SU-DHL-6 (cell line): ENCODE measurements around the gene VPS29.

Source experiments
- H2AFZ ChIP-seq: fragments of 200-600 bp; sonication (generic); 2 replicates; pipeline ENCODE4 v1.6.1; 2014; ENCODE audit warnings: low read depth, mild to moderate bottlenecking, moderate library complexity, mixed read lengths, antibody characterized with exemption, low read length; ENCODE audit not compliant: severe bottlenecking
- H3F3A ChIP-seq: fragments of 200-600 bp; shearing (Covaris generic); 2 replicates; pipeline ENCODE4 v1.6.0; 2016; ENCODE audit warnings: antibody characterized with exemption, mild to moderate bottlenecking; ENCODE audit not compliant: insufficient read depth
- H3K27ac ChIP-seq: fragments of 200-600 bp; sonication (generic); 2 replicates; pipeline ENCODE4 v1.5.1; 2016; ENCODE audit warnings: low read depth, mild to moderate bottlenecking, low read length, moderate library complexity, mixed read lengths
- H3K27me3 ChIP-seq: fragments of 200-600 bp; sonication (generic), shearing (Covaris generic); 2 replicates; pipeline ENCODE4 v1.6.0; 2014; ENCODE audit warnings: mild to moderate bottlenecking, low read length
- H3K36me3 ChIP-seq: fragments of 200-600 bp; sonication (generic); 2 replicates; pipeline ENCODE4 v1.6.1; 2014; ENCODE audit warnings: mild to moderate bottlenecking, low read length, mixed read lengths
- H3K4me2 ChIP-seq: fragments of 300-600, 200-600 bp; shearing (Covaris generic), sonication (generic); 2 replicates; pipeline ENCODE4 v1.6.0; 2014; ENCODE audit warnings: low read length, low read depth, mild to moderate bottlenecking; ENCODE audit not compliant: poor library complexity, severe bottlenecking
- H3K4me3 ChIP-seq: fragments of 200-600 bp; sonication (generic); 2 replicates; pipeline ENCODE4 v1.5.1; 2014; ENCODE audit warnings: antibody characterized with exemption, low read length, mild to moderate bottlenecking, mixed read lengths; ENCODE audit not compliant: insufficient read depth, poor library complexity, severe bottlenecking
- H3K79me2 ChIP-seq: fragments of 200-600 bp; sonication (generic); 2 replicates; pipeline ENCODE4 v1.6.1; 2014; ENCODE audit warnings: mild to moderate bottlenecking, low read length, moderate library complexity; ENCODE audit not compliant: insufficient read depth
- H3K9ac ChIP-seq: fragments of 200-600 bp; sonication (generic); 2 replicates; pipeline ENCODE4 v1.7.0; 2014; ENCODE audit warnings: mild to moderate bottlenecking, low read length
- H3K9me2 ChIP-seq: fragments of 200-600 bp; sonication (generic); replicated peaks from 2 replicates; pipeline ENCODE4 v1.6.1; 2014; ENCODE audit warnings: low read length; ENCODE audit not compliant: insufficient read depth
- H3K9me3 ChIP-seq: fragments of 200-600 bp; sonication (generic); 2 replicates; pipeline ENCODE4 v1.6.1; 2014; ENCODE audit warnings: low read length, mixed read lengths; ENCODE audit not compliant: insufficient read depth
- H4K20me1 ChIP-seq: fragments of 200-600 bp; sonication (generic); 2 replicates; pipeline ENCODE4 v1.6.1; 2014; ENCODE audit warnings: low read depth, mild to moderate bottlenecking, antibody characterized with exemption, low read length, moderate library complexity, mixed read lengths
- EZH2phosphoT487 ChIP-seq: fragments of 200-600 bp; sonication (generic), shearing (Covaris generic); conservative IDR thresholded peaks from 2 replicates; pipeline ENCODE4 v1.6.1; 2018; ENCODE audit warnings: mild to moderate bottlenecking, antibody characterized with exemption, low read length, moderate library complexity, mixed read lengths
- TF ChIP-seq, protein P1 (sequence below): fragments of 200-600 bp; sonication (generic); IDR thresholded peaks from one replicate; pipeline ENCODE4 v1.5.1; 2017; ENCODE audit warnings: antibody characterized with exemption, mild to moderate bottlenecking, low read length, moderate library complexity; ENCODE audit not compliant: insufficient read depth, poor library complexity, severe bottlenecking

Gene VPS29

DNA sequence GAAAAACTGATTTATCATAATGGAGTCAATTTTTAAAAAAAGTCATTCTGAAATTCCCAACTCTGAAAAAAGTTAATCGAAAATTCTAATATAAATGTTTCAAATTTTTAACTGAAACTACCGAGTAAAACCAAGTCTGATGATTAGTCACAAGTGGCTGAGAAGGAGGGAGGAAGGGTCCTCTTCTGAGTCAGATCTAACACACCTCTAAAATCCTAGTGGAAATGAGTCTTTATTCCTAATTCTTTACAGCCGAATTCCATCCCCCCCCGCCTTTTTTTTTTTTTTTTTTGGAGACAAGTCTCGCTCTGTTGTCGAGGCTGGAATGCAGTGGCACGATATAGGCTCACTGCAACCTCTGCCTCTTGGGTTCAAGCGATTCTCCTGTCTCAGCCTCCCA, 38.1 kb upstream of the VPS29 start:
- H3K9ac ChIP-seq = no peak overlapping the region
- no peaks in the 10 kb centered on the region for H4K20me1 ChIP-seq
- H2AFZ ChIP-seq = no peak overlapping the region
- H3K27me3 ChIP-seq = no peaks in the 10 kb centered on the region
- no peak overlapping the region for H3K4me2 ChIP-seq
- H3K79me2 ChIP-seq = no peaks in the 10 kb centered on the region
- H3K9me2 ChIP-seq = no peaks in the 10 kb centered on the region
- H3K36me3 ChIP-seq = peaks cover 19% of the 10 kb centered on the region; the same call in 1 of the 2 replicates
- no peak overlapping the region for H3K27ac ChIP-seq
- no peak for TF ChIP-seq EZH2phosphoT487
- TF ChIP-seq, protein P1, sequence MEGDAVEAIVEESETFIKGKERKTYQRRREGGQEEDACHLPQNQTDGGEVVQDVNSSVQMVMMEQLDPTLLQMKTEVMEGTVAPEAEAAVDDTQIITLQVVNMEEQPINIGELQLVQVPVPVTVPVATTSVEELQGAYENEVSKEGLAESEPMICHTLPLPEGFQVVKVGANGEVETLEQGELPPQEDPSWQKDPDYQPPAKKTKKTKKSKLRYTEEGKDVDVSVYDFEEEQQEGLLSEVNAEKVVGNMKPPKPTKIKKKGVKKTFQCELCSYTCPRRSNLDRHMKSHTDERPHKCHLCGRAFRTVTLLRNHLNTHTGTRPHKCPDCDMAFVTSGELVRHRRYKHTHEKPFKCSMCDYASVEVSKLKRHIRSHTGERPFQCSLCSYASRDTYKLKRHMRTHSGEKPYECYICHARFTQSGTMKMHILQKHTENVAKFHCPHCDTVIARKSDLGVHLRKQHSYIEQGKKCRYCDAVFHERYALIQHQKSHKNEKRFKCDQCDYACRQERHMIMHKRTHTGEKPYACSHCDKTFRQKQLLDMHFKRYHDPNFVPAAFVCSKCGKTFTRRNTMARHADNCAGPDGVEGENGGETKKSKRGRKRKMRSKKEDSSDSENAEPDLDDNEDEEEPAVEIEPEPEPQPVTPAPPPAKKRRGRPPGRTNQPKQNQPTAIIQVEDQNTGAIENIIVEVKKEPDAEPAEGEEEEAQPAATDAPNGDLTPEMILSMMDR = no peak
- H3K9me3 ChIP-seq = no peaks in the 10 kb centered on the region
- no peaks in the 10 kb centered on the region for H3F3A ChIP-seq
- no peak overlapping the region for H3K4me3 ChIP-seq

DNA sequence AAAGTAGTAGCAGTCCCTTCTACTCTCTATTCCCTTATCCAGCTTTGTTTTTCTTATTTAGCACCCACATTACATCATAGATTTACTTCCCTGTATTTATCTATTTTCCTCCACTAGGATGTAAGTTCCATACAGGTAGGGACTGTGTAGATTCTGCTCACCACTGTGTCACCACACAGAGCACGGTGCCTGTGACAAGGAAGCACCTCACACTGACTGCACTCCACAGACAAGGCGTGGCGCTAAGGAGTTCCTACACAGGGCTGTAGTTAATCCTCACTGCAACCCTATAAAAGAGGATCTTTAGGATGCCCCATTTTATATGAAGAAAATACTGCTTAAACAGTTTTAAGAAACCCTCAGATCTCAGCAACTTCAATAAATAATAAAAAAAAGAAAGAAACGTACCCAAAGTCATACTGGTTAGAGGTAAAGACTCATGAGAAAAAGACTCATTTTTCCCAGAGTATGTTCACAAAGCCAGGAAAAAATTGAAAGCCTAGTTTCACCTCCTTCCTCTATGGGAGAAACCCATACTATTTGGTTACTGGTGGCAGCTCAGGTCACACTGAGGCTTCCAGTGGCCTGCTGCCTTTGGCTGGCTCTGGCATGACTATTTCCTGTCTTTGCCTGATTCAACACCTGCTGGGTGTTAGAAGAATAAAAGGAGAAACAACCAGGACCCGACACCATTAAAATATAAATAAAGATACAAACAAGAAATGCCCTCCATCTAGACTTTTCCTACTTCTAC, 37.1 kb upstream of the VPS29 start:
- H2AFZ ChIP-seq = no peak overlapping the region
- H3K4me3 ChIP-seq = no peak overlapping the region
- H3K9me3 ChIP-seq = no peaks in the 10 kb centered on the region
- no peak for TF ChIP-seq EZH2phosphoT487
- TF ChIP-seq, protein P1 = no peak
- H3K36me3 ChIP-seq = peaks cover 19% of the 10 kb centered on the region; the same call in 1 of the 2 replicates
- H3K27ac ChIP-seq = no peak overlapping the region
- H3F3A ChIP-seq = no peaks in the 10 kb centered on the region
- H3K79me2 ChIP-seq = no peaks in the 10 kb centered on the region
- no peaks in the 10 kb centered on the region for H3K9me2 ChIP-seq
- H3K27me3 ChIP-seq = no peaks in the 10 kb centered on the region
- H4K20me1 ChIP-seq = no peaks in the 10 kb centered on the region
- no peak overlapping the region for H3K9ac ChIP-seq
- no peak overlapping the region for H3K4me2 ChIP-seq

- no peaks in the 10 kb centered on the region for H4K20me1 ChIP-seq
These were observed 35.9 kb upstream of the VPS29 start for GRCh38 chr12:110537605-110538409.

More at GRCh38 chr12:110537605-110538409, 35.9 kb upstream of the VPS29 start:
- H3K4me3 ChIP-seq = no peak overlapping the region
- H3K9ac ChIP-seq = no peak overlapping the region
- no peaks in the 10 kb centered on the region for H3K79me2 ChIP-seq
- H3K4me2 ChIP-seq = no peak overlapping the region
- H3K36me3 ChIP-seq = peaks cover 19% of the 10 kb centered on the region; the same call in 1 of the 2 replicates
- TF ChIP-seq, protein P1 = no peak
- TF ChIP-seq EZH2phosphoT487 = no peak
- H3K9me2 ChIP-seq = no peaks in the 10 kb centered on the region
- H3K27me3 ChIP-seq = no peaks in the 10 kb centered on the region
- H3K27ac ChIP-seq = no peak overlapping the region
- H3K9me3 ChIP-seq = no peaks in the 10 kb centered on the region
- H3F3A ChIP-seq = no peaks in the 10 kb centered on the region
- H2AFZ ChIP-seq = no peak overlapping the region
